MM.1S (cell line): ENCODE measurements around the gene LSAMP.

Experiments
- EZH2 ChIP-seq: fragments of 300-600 bp; sonication (generic); optimal IDR thresholded peaks from 2 replicates; pipeline ENCODE3; 2017; ENCODE audit warnings: low read depth, mild to moderate bottlenecking, antibody characterized with exemption, low read length, mixed read lengths
- EZH2phosphoT487 ChIP-seq: fragments of 300-600 bp; sonication (generic); IDR thresholded peaks from 2 replicates; pipeline ENCODE4 v1.6.1; 2018; ENCODE audit warnings: antibody characterized with exemption, low read length
- TF ChIP-seq, protein P1 (sequence below): fragments of 300-600 bp; sonication (generic); IDR thresholded peaks from 2 replicates; pipeline ENCODE4 v1.5.1; 2016; ENCODE audit warnings: antibody characterized with exemption, low read length, mixed read lengths

DNA sequence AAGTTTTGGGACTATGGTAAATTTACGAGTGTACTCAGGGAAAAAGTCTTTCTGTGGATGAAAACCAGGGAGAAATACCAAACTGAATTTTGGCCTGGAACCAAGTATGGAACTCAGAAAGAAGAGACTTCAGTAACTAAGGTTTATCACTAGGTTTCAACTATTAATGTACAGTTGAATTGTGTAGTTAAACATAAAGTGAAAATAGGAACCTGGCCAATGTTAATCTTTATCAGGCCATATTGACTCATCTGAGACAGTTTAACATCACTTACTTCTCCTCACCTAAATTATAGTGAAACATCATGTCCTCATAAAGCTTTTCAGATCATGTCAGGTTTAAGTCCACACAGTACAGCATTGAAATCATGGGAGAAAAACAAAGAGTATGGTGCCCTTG, 197.7 kb downstream of the LSAMP start:
- TF ChIP-seq, protein P1, sequence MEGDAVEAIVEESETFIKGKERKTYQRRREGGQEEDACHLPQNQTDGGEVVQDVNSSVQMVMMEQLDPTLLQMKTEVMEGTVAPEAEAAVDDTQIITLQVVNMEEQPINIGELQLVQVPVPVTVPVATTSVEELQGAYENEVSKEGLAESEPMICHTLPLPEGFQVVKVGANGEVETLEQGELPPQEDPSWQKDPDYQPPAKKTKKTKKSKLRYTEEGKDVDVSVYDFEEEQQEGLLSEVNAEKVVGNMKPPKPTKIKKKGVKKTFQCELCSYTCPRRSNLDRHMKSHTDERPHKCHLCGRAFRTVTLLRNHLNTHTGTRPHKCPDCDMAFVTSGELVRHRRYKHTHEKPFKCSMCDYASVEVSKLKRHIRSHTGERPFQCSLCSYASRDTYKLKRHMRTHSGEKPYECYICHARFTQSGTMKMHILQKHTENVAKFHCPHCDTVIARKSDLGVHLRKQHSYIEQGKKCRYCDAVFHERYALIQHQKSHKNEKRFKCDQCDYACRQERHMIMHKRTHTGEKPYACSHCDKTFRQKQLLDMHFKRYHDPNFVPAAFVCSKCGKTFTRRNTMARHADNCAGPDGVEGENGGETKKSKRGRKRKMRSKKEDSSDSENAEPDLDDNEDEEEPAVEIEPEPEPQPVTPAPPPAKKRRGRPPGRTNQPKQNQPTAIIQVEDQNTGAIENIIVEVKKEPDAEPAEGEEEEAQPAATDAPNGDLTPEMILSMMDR, result no peak
- TF ChIP-seq EZH2 (no peak), EZH2phosphoT487 (no peak)
